Activated naive CD4-positive, alpha-beta T cell treated with anti-CD3 and anti-CD28 coated beads for 36 hours (primary cell): ENCODE data around the gene MYT1. TPM values are rescaled to one million over a fixed set of nuclear protein-coding genes. Genes with fewer than 3 reads are reported as not detected.

ENCODE experiments used
- CTCF ChIA-PET: fragments of 350-600 bp; sonication (Branson Sonifier 250); formaldehyde crosslinking; loops from one replicate; lab custom pipeline; 2021; ENCODE audit warnings: antibody characterized with exemption; lab: Charles Lee
- DNase-seq: peaks from one replicate; pipeline ENCODE4 v3.0.0-alpha.2; 2020
- H3K27ac Mint-ChIP-seq: one replicate; pipeline ENCODE4 v1.8.0; 2021; ENCODE audit warnings: mild to moderate bottlenecking, mixed read lengths
- H3K27me3 Mint-ChIP-seq: one replicate; pipeline ENCODE4 v1.8.0; 2021; ENCODE audit warnings: low read depth, mixed read lengths
- H3K36me3 Mint-ChIP-seq: one replicate; pipeline ENCODE4 v1.8.0; 2021; ENCODE audit warnings: low read depth, mixed read lengths
- H3K4me1 Mint-ChIP-seq: one replicate; pipeline ENCODE4 v1.8.0; 2021; ENCODE audit warnings: low read depth, mixed read lengths
- H3K4me3 Mint-ChIP-seq: one replicate; pipeline ENCODE4 v1.8.0; 2021; ENCODE audit warnings: mild to moderate bottlenecking, moderate library complexity, mixed read lengths
- H3K9me3 Mint-ChIP-seq: one replicate; pipeline ENCODE4 v1.8.0; 2021; ENCODE audit warnings: mixed read lengths
- intact Hi-C: fragments of 100-400 bp; cut with micrococcal nuclease; formaldehyde crosslinking; loops from one replicate; pipeline ENCODE4 v1.15.1; 2023
- total RNA-seq, 2 experiments: library from RNA; stranded (reverse); gene quantifications; one replicate each; pipeline ENCODE4 v1.2.3, GENCODE V29; 2021

The MYT1 gene
- total RNA-seq, 2 experiments from 2014 or later, result 0.05 TPM

DNA sequence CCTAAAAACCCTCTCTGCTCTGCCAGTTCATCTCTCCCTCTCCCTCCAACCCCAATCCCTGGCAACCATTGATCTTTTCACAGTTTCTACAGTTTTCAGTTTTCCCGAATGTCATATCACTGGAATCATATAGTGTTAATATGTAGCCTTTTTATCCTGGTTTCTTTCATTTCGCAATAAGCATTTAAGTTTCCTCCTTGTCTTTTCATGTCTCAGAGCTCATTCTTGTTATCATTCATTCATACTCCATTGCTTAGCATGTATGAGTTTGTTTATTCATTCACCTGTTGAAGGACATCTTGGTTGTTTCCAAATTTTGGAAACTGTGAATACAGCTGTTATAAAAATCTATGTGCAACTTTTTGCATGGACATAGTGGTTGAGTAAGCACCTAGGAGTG is 85.8 kb downstream of the MYT1 start:
- peaks cover 5% of the 10 kb centered on the region for H3K4me1 Mint-ChIP-seq
- H3K9me3 Mint-ChIP-seq, result no peaks in the 10 kb centered on the region
- H3K27ac Mint-ChIP-seq, result no peak overlapping the region
- intact Hi-C loops, result no loop called here
- H3K36me3 Mint-ChIP-seq, result no peaks in the 10 kb centered on the region
- no peak overlapping the region for H3K4me3 Mint-ChIP-seq
- CTCF ChIA-PET, result no interaction called here
- H3K27me3 Mint-ChIP-seq, result peaks cover 10% of the 10 kb centered on the region
- no peak for DNase-seq

DNA sequence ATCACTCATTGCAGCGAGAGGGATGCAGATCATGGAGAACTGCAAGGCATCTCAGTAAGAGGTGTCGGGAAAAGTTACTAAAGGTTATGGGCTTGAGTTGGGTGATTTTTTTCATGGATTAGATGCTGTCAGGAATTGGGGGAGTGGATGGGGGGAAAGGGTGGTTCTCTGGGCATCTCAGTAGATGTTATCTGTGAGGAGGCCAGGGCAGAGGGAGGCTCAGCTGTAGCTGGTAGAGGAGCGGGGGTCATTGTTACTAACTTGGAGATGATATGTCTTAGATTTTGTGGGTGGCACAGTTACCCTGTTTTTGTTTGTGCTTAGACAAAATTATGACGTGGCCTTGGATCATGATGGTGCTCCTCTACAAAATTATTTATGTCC is 88.7 kb downstream of the MYT1 start:
- CTCF ChIA-PET, result interaction anchor here (1.5 kb wide), 1 partner anchor 33 kb away, joined by 8 read pairs; no protein-coding TSS in a partner anchor
- no peak overlapping the region for H3K27ac Mint-ChIP-seq
- DNase-seq, result no peak
- H3K9me3 Mint-ChIP-seq, result no peaks in the 10 kb centered on the region
- no peaks in the 10 kb centered on the region for H3K36me3 Mint-ChIP-seq
- H3K27me3 Mint-ChIP-seq, result peaks cover 5% of the 10 kb centered on the region
- intact Hi-C loops, result no loop called here
- H3K4me1 Mint-ChIP-seq, result peaks cover 22% of the 10 kb centered on the region
- H3K4me3 Mint-ChIP-seq, result no peak overlapping the region

- DNase-seq, result no peak
- Mint-ChIP-seq H3K4me3 (no peak overlapping the region), H3K27me3 (peaks cover 5% of the 10 kb centered on the region), H3K9me3 (no peaks in the 10 kb centered on the region), H3K27ac (no peak overlapping the region), H3K4me1 (peaks cover 27% of the 10 kb centered on the region), H3K36me3 (no peaks in the 10 kb centered on the region)
- CTCF ChIA-PET, result interaction anchor here (1.5 kb wide), 1 partner anchor 32 kb away, joined by 8 read pairs; no protein-coding TSS in a partner anchor
- intact Hi-C loops, result no loop called here
These were observed 89.2 kb downstream of the MYT1 start for GRCh38 chr20:64253443-64253842.

- H3K27me3 Mint-ChIP-seq, result peaks cover 5% of the 10 kb centered on the region
- no peak overlapping the region for H3K27ac Mint-ChIP-seq
- CTCF ChIA-PET, result interaction anchor here (1.5 kb wide), 1 partner anchor 32 kb away, joined by 8 read pairs; no protein-coding TSS in a partner anchor
- peaks cover 2% of the 10 kb centered on the region for H3K36me3 Mint-ChIP-seq
- intact Hi-C loops, result no loop called here
- H3K9me3 Mint-ChIP-seq, result no peaks in the 10 kb centered on the region
- no peak for DNase-seq
- peak overlapping the region; percentile 69 for H3K4me3 Mint-ChIP-seq
- H3K4me1 Mint-ChIP-seq, result peaks cover 33% of the 10 kb centered on the region
These were observed 89.9 kb downstream of the MYT1 start for GRCh38 chr20:64254156-64254555.

- CTCF ChIA-PET, result interaction anchor here (1.0 kb wide), 1 partner anchor 171 kb away, joined by 3 read pairs; the partner anchor contains the start of gene LKAAEAR1
- peaks cover 2% of the 10 kb centered on the region for H3K36me3 Mint-ChIP-seq
- peak overlapping the region; percentile 48 for H3K27ac Mint-ChIP-seq
- intact Hi-C loops, result loop anchor here (5.0 kb wide), 1 partner anchor 172 kb away; the partner anchor contains the start of genes LKAAEAR1 and OPRL1
- DNase-seq, result no peak
- H3K9me3 Mint-ChIP-seq, result no peaks in the 10 kb centered on the region
- H3K4me1 Mint-ChIP-seq, result peaks cover 39% of the 10 kb centered on the region
- H3K4me3 Mint-ChIP-seq, result peak overlapping the region; percentile 69
- peaks cover 5% of the 10 kb centered on the region for H3K27me3 Mint-ChIP-seq
These were observed 90.5 kb downstream of the MYT1 start for GRCh38 chr20:64254571-64255360.

GRCh38 chr20:64255361-64256281 is 91.4 kb downstream of the MYT1 start, which contains the start of gene PCMTD2:
Gene PCMTD2, plus strand, starts transcription at chr20:64255748. Its CDS starts 4,218 bp downstream, at chr20:64259966.
- Mint-ChIP-seq H3K4me1 (peaks cover 47% of the 10 kb centered on the region), H3K27ac (peak within 1 kb of the TSS; percentile 87), H3K27me3 (peaks cover 3% of the 10 kb centered on the region), H3K9me3 (no peaks in the 10 kb centered on the region), H3K36me3 (peaks cover 6% of the 10 kb centered on the region), H3K4me3 (peak within 1 kb of the TSS; percentile 87)
- intact Hi-C loops, result loop anchor here (5.0 kb wide), 1 partner anchor 173 kb away; the partner anchor contains the start of genes LKAAEAR1 and OPRL1
- CTCF ChIA-PET, result interaction anchor here (1.0 to 2.9 kb wide), 4 partner anchors 19 to 217 kb away, joined by 3 to 8 read pairs (median 7); partner anchors contain the start of gene LKAAEAR1
- peak; percentile 88 for DNase-seq

GRCh38 chr20:64256282-64256935 is 92.2 kb downstream of the MYT1 start:
- Mint-ChIP-seq H3K9me3 (no peaks in the 10 kb centered on the region), H3K4me1 (peaks cover 55% of the 10 kb centered on the region), H3K27me3 (peaks cover 2% of the 10 kb centered on the region), H3K4me3 (peak overlapping the region; percentile 87), H3K36me3 (peaks cover 6% of the 10 kb centered on the region), H3K27ac (peak overlapping the region; percentile 87)
- intact Hi-C loops, result loop anchor here (5.0 kb wide), 1 partner anchor 174 kb away; the partner anchor contains the start of genes LKAAEAR1 and OPRL1
- CTCF ChIA-PET, result interaction anchor here (0.6 to 2.9 kb wide), 4 partner anchors 18 to 217 kb away, joined by 3 to 8 read pairs (median 7); no protein-coding TSS in a partner anchor
- DNase-seq, result no peak

DNA sequence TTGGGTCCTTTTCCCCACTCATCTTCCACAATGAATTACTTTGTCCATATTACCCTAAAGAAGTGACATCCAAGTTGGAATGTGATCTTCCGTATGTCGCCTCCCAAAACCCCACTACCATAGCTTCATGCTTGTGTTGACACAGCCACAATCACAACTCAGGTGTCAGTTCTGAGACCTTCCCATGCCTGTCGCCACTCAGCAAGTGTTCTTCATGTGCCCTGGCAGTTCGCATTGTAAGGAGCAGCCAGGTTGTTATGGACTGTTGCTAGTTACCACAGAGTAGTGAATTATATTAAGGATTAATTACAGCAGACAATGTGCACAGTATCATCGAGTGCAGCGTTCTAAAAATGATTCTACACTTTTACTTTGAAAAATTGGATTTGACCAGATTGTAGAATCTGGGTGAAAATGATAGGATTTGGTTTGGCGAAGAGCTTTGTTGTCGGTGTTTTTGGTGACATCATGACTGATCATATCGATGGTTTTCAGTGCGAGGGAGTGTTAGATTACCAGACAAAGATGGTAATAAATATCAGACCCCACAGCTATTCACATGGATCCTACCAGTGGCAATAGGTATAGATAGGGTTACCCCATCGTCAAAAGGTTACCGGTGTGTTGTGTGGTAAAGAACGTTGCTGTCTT is 93.0 kb downstream of the MYT1 start:
- DNase-seq, result no peak
- Mint-ChIP-seq H3K27me3 (peaks cover under 1% of the 10 kb centered on the region), H3K4me3 (peak overlapping the region; percentile 87), H3K27ac (no peak overlapping the region), H3K36me3 (peaks cover 6% of the 10 kb centered on the region), H3K9me3 (no peaks in the 10 kb centered on the region), H3K4me1 (peaks cover 62% of the 10 kb centered on the region)
- intact Hi-C loops, result loop anchor here (5.0 kb wide), 1 partner anchor 175 kb away; the partner anchor contains the start of genes LKAAEAR1 and OPRL1
- CTCF ChIA-PET, result interaction anchor here (0.6 to 3.4 kb wide), 4 partner anchors 17 to 218 kb away, joined by 3 to 20 read pairs (median 8); no protein-coding TSS in a partner anchor

- intact Hi-C loops, result loop anchor here (5.0 kb wide), 1 partner anchor 176 kb away; the partner anchor contains the start of genes LKAAEAR1 and OPRL1
These were observed 94.0 kb downstream of the MYT1 start for GRCh38 chr20:64258071-64258823.

GRCh38 chr20:64260239-64260638 is 96.0 kb downstream of the MYT1 start:
- H3K4me3 Mint-ChIP-seq, result no peak overlapping the region
- peaks cover 6% of the 10 kb centered on the region for H3K36me3 Mint-ChIP-seq
- no peaks in the 10 kb centered on the region for H3K27me3 Mint-ChIP-seq
- no peaks in the 10 kb centered on the region for H3K9me3 Mint-ChIP-seq
- intact Hi-C loops, result no loop called here
- H3K27ac Mint-ChIP-seq, result no peak overlapping the region
- CTCF ChIA-PET, result interaction anchor here (0.7 to 3.4 kb wide), 2 partner anchors 14 to 26 kb away, joined by 3 to 20 read pairs; no protein-coding TSS in a partner anchor
- peaks cover 83% of the 10 kb centered on the region for H3K4me1 Mint-ChIP-seq
- no peak for DNase-seq

More at GRCh38 chr20:64258071-64258823, 94.0 kb downstream of the MYT1 start:
- H3K27ac Mint-ChIP-seq, result no peak overlapping the region
- CTCF ChIA-PET, result interaction anchor here (2.5 to 3.4 kb wide), 3 partner anchors 16 to 219 kb away, joined by 7 to 20 read pairs (median 8); no protein-coding TSS in a partner anchor
- peaks cover 6% of the 10 kb centered on the region for H3K36me3 Mint-ChIP-seq
- no peak for DNase-seq
- H3K27me3 Mint-ChIP-seq, result no peaks in the 10 kb centered on the region
- peaks cover 72% of the 10 kb centered on the region for H3K4me1 Mint-ChIP-seq
- no peak overlapping the region for H3K4me3 Mint-ChIP-seq
- no peaks in the 10 kb centered on the region for H3K9me3 Mint-ChIP-seq
